ENCODE measurements around the gene KRTAP3-3.

DNA sequence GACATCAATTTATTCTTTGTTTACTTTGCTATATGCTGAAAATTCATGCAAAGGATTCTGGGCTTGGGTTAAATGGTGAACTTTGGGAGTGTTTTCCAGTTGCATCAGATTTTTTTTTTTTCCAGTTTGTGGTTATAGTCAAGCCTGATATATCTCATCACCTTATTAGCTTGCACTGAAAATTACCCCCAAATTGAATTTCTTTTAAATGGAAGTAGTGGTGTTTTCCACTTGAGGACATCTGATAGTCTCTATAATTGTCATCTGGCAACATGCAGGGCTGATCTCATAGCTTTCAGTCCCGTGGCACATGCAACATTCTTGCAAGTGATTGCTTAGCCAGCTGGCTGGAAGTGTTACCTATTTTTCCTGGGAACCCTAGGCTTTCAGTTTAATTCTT, 19.6 kb upstream of the KRTAP3-3 start:
- TF ChIP-seq EZH2phosphoT487 (IDR thresholded peaks at IDR 0.05; ENCODE audit: low read length) (no peak), EZH2 (optimal IDR thresholded peaks at IDR 0.05; ENCODE audit: low read depth, low read length) (no peak)
- TF ChIP-seq, protein P1, sequence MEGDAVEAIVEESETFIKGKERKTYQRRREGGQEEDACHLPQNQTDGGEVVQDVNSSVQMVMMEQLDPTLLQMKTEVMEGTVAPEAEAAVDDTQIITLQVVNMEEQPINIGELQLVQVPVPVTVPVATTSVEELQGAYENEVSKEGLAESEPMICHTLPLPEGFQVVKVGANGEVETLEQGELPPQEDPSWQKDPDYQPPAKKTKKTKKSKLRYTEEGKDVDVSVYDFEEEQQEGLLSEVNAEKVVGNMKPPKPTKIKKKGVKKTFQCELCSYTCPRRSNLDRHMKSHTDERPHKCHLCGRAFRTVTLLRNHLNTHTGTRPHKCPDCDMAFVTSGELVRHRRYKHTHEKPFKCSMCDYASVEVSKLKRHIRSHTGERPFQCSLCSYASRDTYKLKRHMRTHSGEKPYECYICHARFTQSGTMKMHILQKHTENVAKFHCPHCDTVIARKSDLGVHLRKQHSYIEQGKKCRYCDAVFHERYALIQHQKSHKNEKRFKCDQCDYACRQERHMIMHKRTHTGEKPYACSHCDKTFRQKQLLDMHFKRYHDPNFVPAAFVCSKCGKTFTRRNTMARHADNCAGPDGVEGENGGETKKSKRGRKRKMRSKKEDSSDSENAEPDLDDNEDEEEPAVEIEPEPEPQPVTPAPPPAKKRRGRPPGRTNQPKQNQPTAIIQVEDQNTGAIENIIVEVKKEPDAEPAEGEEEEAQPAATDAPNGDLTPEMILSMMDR (IDR thresholded peaks at IDR 0.05; ENCODE audit: low read length) = no peak
